Upper lobe of left lung (tissue), 6 donors: Measurements from ENCODE around the gene RAP1GAP. TPM values are rescaled to one million over a fixed set of nuclear protein-coding genes. Genes with fewer than 3 reads are reported as not detected.
A peak's percentile ranks its signal among the peaks of the same experiment; 100 is the strongest.

Experiments
- ATAC-seq, 2 donors: fragments of 200-7000 bp; cut with Tn5 transposase; one replicate each; pipeline ENCODE4 v1.9.1; 2022; ENCODE audit warnings: mild to moderate bottlenecking in 2 of 2, moderate library complexity in 2 of 2; ENCODE audit not compliant: low FRiP score in 2 of 2
- DNase-seq, 2 donors: peaks; one replicate each; pipeline ENCODE4 v3.0.0-alpha.2; 2019 to 2020
- H3K27ac ChIP-seq, 4 donors: fragments of 200-600 bp; sonication (generic); one replicate each; pipeline ENCODE4 v1.5.1; 2016 to 2019
- H3K27me3 ChIP-seq, 4 donors: fragments of 200-600 bp; sonication (generic); one replicate each; pipeline ENCODE4 v1.5.1; 2017 to 2019
- H3K36me3 ChIP-seq, 4 donors: fragments of 200-600 bp; sonication (generic); one replicate each; pipeline ENCODE4 v1.5.1; 2016 to 2019
- H3K4me1 ChIP-seq, 4 donors: fragments of 200-600 bp; sonication (generic); one replicate each; pipeline ENCODE4 v1.5.1; 2018 to 2019
- H3K4me3 ChIP-seq, 4 donors: fragments of 200-600 bp; sonication (generic); one replicate each; pipeline ENCODE4 v1.5.1; 2017 to 2019; ENCODE audit warnings: mild to moderate bottlenecking in 2 of 4, moderate library complexity in 1 of 4
- H3K9me3 ChIP-seq, 4 donors: fragments of 200-600 bp; sonication (generic); one replicate each; pipeline ENCODE4 v1.5.1; 2018 to 2019
- CTCF ChIP-seq, 6 experiments: fragments of 450-650 bp in 4 of 6; fragments of 200-600 bp in 2 of 6; sonication (generic) in 2 of 6; IDR thresholded peaks; one replicate each; pipeline ENCODE4 v1.5.1; 2016 to 2019; ENCODE audit warnings: antibody characterized with exemption in 6 of 6
- EP300 ChIP-seq, 4 donors: sonication (generic); formaldehyde crosslinking; IDR thresholded peaks; one replicate each; pipeline ENCODE4 v1.5.1; 2017; ENCODE audit warnings: antibody characterized with exemption in 4 of 4, control low read depth in 2 of 4
- POLR2A ChIP-seq, 4 donors: fragments of 450-650 bp; IDR thresholded peaks; one replicate each; pipeline ENCODE4 v1.5.1; 2016 to 2017; ENCODE audit warnings: antibody characterized with exemption in 4 of 4, mild to moderate bottlenecking in 2 of 4
- POLR2AphosphoS5 ChIP-seq, 2 donors: sonication (generic); formaldehyde crosslinking; IDR thresholded peaks; one replicate each; pipeline ENCODE4 v1.5.1; 2017; ENCODE audit warnings: antibody characterized with exemption in 2 of 2
- WGBS, 2 donors: methylation state at CpG; one replicate each; pipeline ENCODE4 v1.1.5; 2017 to 2018; 5-methylcytosine and 5-hydroxymethylcytosine counted together
- total RNA-seq, 6 donors: library from RNA; depleted of rRNA in 4 of 6; stranded (reverse); fragments of >200 nt in 4 of 6; gene quantifications; one replicate each; pipeline versions ENCODE4 v1.1.0 to v1.2.1, GENCODE V29; 2016 to 2021
- donor health status: DM: no; HTN: no; CAD: no; lungs with moderate emphysema.
- donor health status: DM: no; HTN: yes; CAD: no; lungs with severe emphysema.

The RAP1GAP gene
- total RNA-seq, 6 donors from 2014 or later = 26.9 to 65.2 (median 36.7) TPM

DNA sequence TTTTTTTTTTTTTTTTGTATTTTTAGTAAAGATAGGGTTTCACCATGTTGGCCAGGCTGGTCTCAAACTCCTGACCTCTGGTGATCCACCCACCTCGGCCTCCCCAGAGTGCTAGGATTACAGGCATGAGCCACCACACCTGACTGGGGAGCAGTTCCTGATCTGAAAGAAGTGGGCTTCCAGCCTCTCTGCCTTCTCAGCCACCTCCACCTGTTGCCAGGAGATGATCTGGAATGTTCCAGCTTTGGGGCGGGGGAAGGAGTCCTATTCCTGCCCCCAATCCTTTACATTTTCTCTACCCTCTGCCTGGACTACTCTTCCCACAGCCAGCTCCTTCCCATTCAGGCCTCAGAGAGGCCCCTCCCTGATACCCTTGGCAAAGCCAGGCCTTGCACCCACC lies 28.1 kb downstream of the RAP1GAP start:
- 80 to 92% methylated on average over 2 of the region's 2 CpGs for WGBS, 2 donors
- Histone ChIP-seq H3K27me3 (no peaks in the 10 kb centered on the region), H3K36me3 (no peaks in the 10 kb centered on the region), H3K9me3 (no peaks in the 10 kb centered on the region), H3K4me1 (peaks cover 0 to 7% (median 0%) of the 10 kb centered on the region in 4 donors), H3K27ac (no peak overlapping the region), H3K4me3 (no peak overlapping the region)
- DNase-seq (no peak), ATAC-seq (no peak)
- no peak for TF ChIP-seq POLR2A (IDR thresholded peaks at IDR 0.05)
- no peak for TF ChIP-seq POLR2AphosphoS5 (IDR thresholded peaks at IDR 0.05)
- TF ChIP-seq EP300 (IDR thresholded peaks at IDR 0.05) = no peak
- TF ChIP-seq CTCF (IDR thresholded peaks at IDR 0.05) = no peak

GRCh38 chr1:21640653-21641052 lies 28.5 kb downstream of the RAP1GAP start:
- Histone ChIP-seq H3K4me3 (no peak overlapping the region), H3K9me3 (no peaks in the 10 kb centered on the region), H3K27me3 (no peaks in the 10 kb centered on the region), H3K4me1 (peaks cover 0 to 7% (median 0%) of the 10 kb centered on the region in 4 donors), H3K27ac (no peak overlapping the region), H3K36me3 (no peaks in the 10 kb centered on the region)
- TF ChIP-seq POLR2A (IDR thresholded peaks at IDR 0.05) = no peak
- no peak for TF ChIP-seq CTCF (IDR thresholded peaks at IDR 0.05)
- no peak for TF ChIP-seq EP300 (IDR thresholded peaks at IDR 0.05)
- no peak for TF ChIP-seq POLR2AphosphoS5 (IDR thresholded peaks at IDR 0.05)
- ATAC-seq (no peak), DNase-seq (no peak)
- WGBS, 2 donors = 85 to 95% methylated on average over 5 to 6 of the region's 6 CpGs

- H3K4me3 ChIP-seq = no peak overlapping the region
- 60 to 65% methylated on average over 19 to 22 of the region's 24 CpGs for WGBS, 2 donors
- TF ChIP-seq POLR2AphosphoS5 (IDR thresholded peaks at IDR 0.05) = no peak
- TF ChIP-seq EP300 (IDR thresholded peaks at IDR 0.05) = no peak
- TF ChIP-seq POLR2A (IDR thresholded peaks at IDR 0.05) = no peak
- TF ChIP-seq CTCF (IDR thresholded peaks at IDR 0.05) = no peak
- peak in 1 of 2 donors; percentile 50 for ATAC-seq
- no peaks in the 10 kb centered on the region for H3K27me3 ChIP-seq
- no peaks in the 10 kb centered on the region for H3K9me3 ChIP-seq
- no peak for DNase-seq
- H3K4me1 ChIP-seq = peaks cover 0 to 12% (median 2%) of the 10 kb centered on the region in 4 donors
- no peaks in the 10 kb centered on the region for H3K36me3 ChIP-seq
- peak overlapping the region; percentile 34 to 86 (median 67) for H3K27ac ChIP-seq
These were observed 29.5 kb downstream of the RAP1GAP start for GRCh38 chr1:21639594-21640041.

DNA sequence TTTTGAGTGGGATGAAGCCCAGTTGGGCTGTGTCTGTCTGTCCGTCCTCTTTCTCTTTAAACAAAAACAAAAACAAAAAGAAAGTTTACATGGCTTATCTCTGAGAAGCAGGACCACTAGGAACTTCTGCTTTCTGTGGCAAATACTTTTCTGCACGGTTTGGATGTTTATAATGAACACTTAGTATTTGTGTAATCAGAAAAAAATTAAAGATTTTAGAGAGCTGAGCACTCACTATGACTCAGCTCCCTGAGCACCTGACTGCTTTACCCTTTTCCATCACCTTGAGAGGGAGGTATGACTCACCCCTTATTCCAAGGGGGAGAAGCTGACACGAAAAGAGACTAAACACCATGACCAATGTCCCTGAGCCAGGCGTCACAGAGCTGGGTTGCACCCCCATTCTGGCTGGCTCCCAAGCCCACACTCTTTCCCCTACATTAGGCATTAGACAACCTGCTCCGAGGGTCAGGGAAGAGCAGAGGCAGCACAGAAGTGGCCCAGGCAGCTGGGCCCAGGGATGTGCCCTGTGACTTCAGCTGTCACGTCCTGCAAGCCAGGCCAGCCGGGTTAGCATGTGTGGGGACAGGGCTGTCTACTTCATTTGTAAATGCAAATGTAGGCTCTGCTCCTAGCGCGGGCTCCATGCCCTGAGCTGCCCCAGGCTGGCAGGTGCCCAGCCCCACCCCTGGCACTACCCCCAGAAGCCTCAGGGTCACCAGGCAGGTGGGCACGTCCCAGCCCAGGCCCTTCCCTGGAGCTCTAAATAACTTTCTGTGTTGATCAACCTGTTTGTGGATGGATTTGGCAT lies 30.4 kb downstream of the RAP1GAP start:
- Histone ChIP-seq H3K4me1 (peaks cover 0 to 17% (median 5%) of the 10 kb centered on the region in 4 donors), H3K27me3 (no peaks in the 10 kb centered on the region), H3K9me3 (no peaks in the 10 kb centered on the region), H3K27ac (peak overlapping the region; percentile 34 to 86 (median 67)), H3K4me3 (no peak overlapping the region), H3K36me3 (no peaks in the 10 kb centered on the region)
- peak in 1 of 2 donors; percentile 24 for TF ChIP-seq POLR2AphosphoS5 (IDR thresholded peaks at IDR 0.05)
- peak in 2 of 4 donors; percentile 16 to 89 for TF ChIP-seq EP300 (IDR thresholded peaks at IDR 0.05)
- no peak for TF ChIP-seq CTCF (IDR thresholded peaks at IDR 0.05)
- ATAC-seq (peak; percentile 45 to 81), DNase-seq (peak in 1 of 2 donors; percentile 81)
- 18 to 19% methylated on average over 8 to 9 of the region's 10 CpGs for WGBS, 2 donors
